ENCODE measurements around the gene LGALSL.

GRCh38 chr2:64412671-64413070 is 41.3 kb upstream of the LGALSL start:
- TF ChIP-seq CTCF (conservative IDR thresholded peaks at IDR 0.05; ENCODE audit: low read depth, low read length) (no peak), EZH2 (IDR thresholded peaks at IDR 0.05; ENCODE audit: borderline replicate concordance, low read depth, low read length, poor library complexity, severe bottlenecking) (no peak)
